Measurements from ENCODE around the gene PSORS1C2.

Gene PSORS1C2

GRCh38 chr6:31132806-31133205 lies 6.1 kb downstream of the PSORS1C2 start:
- TF ChIP-seq EP300 (IDR thresholded peaks at IDR 0.05; ENCODE audit: borderline replicate concordance) = no peak
- no peak for TF ChIP-seq NFIC (IDR thresholded peaks at IDR 0.05)
- TF ChIP-seq USF1 (IDR thresholded peaks at IDR 0.05) = no peak
- TF ChIP-seq TAF1 (IDR thresholded peaks at IDR 0.05; ENCODE audit: low read depth) = no peak
- TF ChIP-seq TCF12 (IDR thresholded peaks at IDR 0.05; ENCODE audit: low read depth) = no peak
- no peak for TF ChIP-seq MAX (IDR thresholded peaks at IDR 0.05)
- TF ChIP-seq RAD21 (IDR thresholded peaks at IDR 0.05; ENCODE audit: low read depth) = no peak
- TF ChIP-seq EGR1 (IDR thresholded peaks at IDR 0.05) = no peak
- no peak for TF ChIP-seq CEBPB (IDR thresholded peaks at IDR 0.05)
- TF ChIP-seq YY1 (IDR thresholded peaks at IDR 0.05; ENCODE audit: low read depth) = no peak
- no peak for TF ChIP-seq ZBTB7A (IDR thresholded peaks at IDR 0.05; ENCODE audit: low read depth)
- no peak for TF ChIP-seq REST (IDR thresholded peaks at IDR 0.05; ENCODE audit: low read depth)
- no peak for TF ChIP-seq TEAD4 (IDR thresholded peaks at IDR 0.05)
- TF ChIP-seq FOXM1 (IDR thresholded peaks at IDR 0.05; ENCODE audit: borderline replicate concordance, low read depth) = no peak
- TF ChIP-seq CREB1 (IDR thresholded peaks at IDR 0.05; ENCODE audit: low read depth) = no peak

- TF ChIP-seq EGR1 (IDR thresholded peaks at IDR 0.05) (no peak), EP300 (IDR thresholded peaks at IDR 0.05; ENCODE audit: borderline replicate concordance) (no peak), REST (IDR thresholded peaks at IDR 0.05; ENCODE audit: low read depth) (no peak), TEAD4 (IDR thresholded peaks at IDR 0.05) (no peak)
These were observed 7.3 kb downstream of the PSORS1C2 start for GRCh38 chr6:31131595-31131994.

GRCh38 chr6:31130751-31131150 lies 8.1 kb downstream of the PSORS1C2 start:
- no peak for TF ChIP-seq TAF1 (IDR thresholded peaks at IDR 0.05; ENCODE audit: low read depth)
- TF ChIP-seq EP300 (IDR thresholded peaks at IDR 0.05; ENCODE audit: borderline replicate concordance) = no peak
- TF ChIP-seq YY1 (IDR thresholded peaks at IDR 0.05; ENCODE audit: low read depth) = no peak
- no peak for TF ChIP-seq FOXM1 (IDR thresholded peaks at IDR 0.05; ENCODE audit: borderline replicate concordance, low read depth)
- no peak for TF ChIP-seq TCF12 (IDR thresholded peaks at IDR 0.05; ENCODE audit: low read depth)
- no peak for TF ChIP-seq ZBTB7A (IDR thresholded peaks at IDR 0.05; ENCODE audit: low read depth)
- no peak for TF ChIP-seq TEAD4 (IDR thresholded peaks at IDR 0.05)
- TF ChIP-seq CEBPB (IDR thresholded peaks at IDR 0.05) = no peak
- no peak for TF ChIP-seq RAD21 (IDR thresholded peaks at IDR 0.05; ENCODE audit: low read depth)
- no peak for TF ChIP-seq NFIC (IDR thresholded peaks at IDR 0.05)
- TF ChIP-seq REST (IDR thresholded peaks at IDR 0.05; ENCODE audit: low read depth) = no peak
- TF ChIP-seq MAX (IDR thresholded peaks at IDR 0.05) = no peak
- no peak for TF ChIP-seq CREB1 (IDR thresholded peaks at IDR 0.05; ENCODE audit: low read depth)
- TF ChIP-seq EGR1 (IDR thresholded peaks at IDR 0.05) = no peak
- TF ChIP-seq USF1 (IDR thresholded peaks at IDR 0.05) = no peak

GRCh38 chr6:31129130-31129529 lies 9.7 kb downstream of the PSORS1C2 start:
- TF ChIP-seq NFIC (IDR thresholded peaks at IDR 0.05) (no peak), ZBTB7A (IDR thresholded peaks at IDR 0.05; ENCODE audit: low read depth) (no peak), TEAD4 (IDR thresholded peaks at IDR 0.05) (no peak), CEBPB (IDR thresholded peaks at IDR 0.05) (no peak), MAX (IDR thresholded peaks at IDR 0.05) (no peak), CREB1 (IDR thresholded peaks at IDR 0.05; ENCODE audit: low read depth) (no peak), TCF12 (IDR thresholded peaks at IDR 0.05; ENCODE audit: low read depth) (no peak), REST (IDR thresholded peaks at IDR 0.05; ENCODE audit: low read depth) (no peak), YY1 (IDR thresholded peaks at IDR 0.05; ENCODE audit: low read depth) (no peak), FOXM1 (IDR thresholded peaks at IDR 0.05; ENCODE audit: borderline replicate concordance, low read depth) (no peak), TAF1 (IDR thresholded peaks at IDR 0.05; ENCODE audit: low read depth) (no peak), EP300 (IDR thresholded peaks at IDR 0.05; ENCODE audit: borderline replicate concordance) (no peak)

All from Ishikawa (cell line).